ENCODE measurements around the gene NPAS3. TPM values are rescaled to one million over a fixed set of nuclear protein-coding genes. Genes with fewer than 3 reads are reported as not detected.

Gene NPAS3
- total RNA-seq, 4 donors from 2014 or later, result 1.9 to 10.6 (median 2.2) TPM

- WGBS, 2 donors (ENCODE audit: low coverage in 1 of 2), result no CpG with 5 or more reads among the region's 7 CpGs
- Histone ChIP-seq H3K4me1 (no peaks in the 10 kb centered on the region), H3K27me3 (no peaks in the 10 kb centered on the region), H3K4me3 (no peak overlapping the region), H3K9me3 (no peaks in the 10 kb centered on the region), H3K36me3 (no peaks in the 10 kb centered on the region), H3K27ac (no peak overlapping the region)
- ATAC-seq, result peak; percentile 43
- TF ChIP-seq CTCF (IDR thresholded peaks at IDR 0.05), result no peak
- TF ChIP-seq EP300 (IDR thresholded peaks at IDR 0.05), result no peak
- no peak for TF ChIP-seq POLR2AphosphoS5 (IDR thresholded peaks at IDR 0.05)
- no peak for TF ChIP-seq POLR2A (IDR thresholded peaks at IDR 0.05)
Measured at GRCh38 chr14:33676135-33676566, 737.5 kb downstream of the NPAS3 start.

- peaks cover 0 to 2% (median 0%) of the 10 kb centered on the region in 3 donors for H3K4me1 ChIP-seq
- H3K4me3 ChIP-seq, result no peak overlapping the region
- H3K9me3 ChIP-seq, result no peaks in the 10 kb centered on the region
- ATAC-seq, result no peak
- H3K27ac ChIP-seq, result no peak overlapping the region
- H3K27me3 ChIP-seq, result no peaks in the 10 kb centered on the region
- no peaks in the 10 kb centered on the region for H3K36me3 ChIP-seq
- WGBS, 2 donors (ENCODE audit: low coverage in 1 of 2), result 91% methylated on average over 5 of the region's 5 CpGs; no CpG with 5 or more reads in 1 of the 2 donors
- TF ChIP-seq EP300 (IDR thresholded peaks at IDR 0.05), result no peak
- TF ChIP-seq POLR2A (IDR thresholded peaks at IDR 0.05), result no peak
- TF ChIP-seq POLR2AphosphoS5 (IDR thresholded peaks at IDR 0.05), result no peak
- no peak for TF ChIP-seq CTCF (IDR thresholded peaks at IDR 0.05)
Measured at GRCh38 chr14:33676891-33677290, 738.2 kb downstream of the NPAS3 start.

- Histone ChIP-seq H3K4me3 (no peak overlapping the region), H3K36me3 (no peaks in the 10 kb centered on the region), H3K9me3 (no peaks in the 10 kb centered on the region), H3K27me3 (no peaks in the 10 kb centered on the region), H3K27ac (no peak overlapping the region), H3K4me1 (peaks cover 0 to 13% (median 7%) of the 10 kb centered on the region in 3 donors)
- 93 to 100% methylated on average over 5 of the region's 5 CpGs for WGBS, 2 donors (ENCODE audit: low coverage in 1 of 2)
- ATAC-seq, result no peak
- TF ChIP-seq POLR2A (IDR thresholded peaks at IDR 0.05), result no peak
Measured at GRCh38 chr14:33678005-33678404, 739.3 kb downstream of the NPAS3 start.

GRCh38 chr14:33679025-33679424 is 740.3 kb downstream of the NPAS3 start:
- Histone ChIP-seq H3K4me1 (peaks cover 0 to 15% (median 7%) of the 10 kb centered on the region in 3 donors), H3K4me3 (no peak overlapping the region), H3K27ac (no peak overlapping the region), H3K9me3 (no peaks in the 10 kb centered on the region), H3K36me3 (no peaks in the 10 kb centered on the region), H3K27me3 (no peaks in the 10 kb centered on the region)
- 86 to 88% methylated on average over 2 of the region's 2 CpGs for WGBS, 2 donors (ENCODE audit: low coverage in 1 of 2)
- no peak for TF ChIP-seq POLR2AphosphoS5 (IDR thresholded peaks at IDR 0.05)
- TF ChIP-seq CTCF (IDR thresholded peaks at IDR 0.05), result no peak
- TF ChIP-seq EP300 (IDR thresholded peaks at IDR 0.05), result no peak
- no peak for TF ChIP-seq POLR2A (IDR thresholded peaks at IDR 0.05)
- ATAC-seq, result no peak

GRCh38 chr14:33679461-33680225 is 741.0 kb downstream of the NPAS3 start:
- 52 to 67% methylated on average over 3 of the region's 3 CpGs for WGBS, 2 donors (ENCODE audit: low coverage in 1 of 2)
- Histone ChIP-seq H3K9me3 (no peaks in the 10 kb centered on the region), H3K36me3 (no peaks in the 10 kb centered on the region), H3K4me3 (no peak overlapping the region), H3K27ac (no peak overlapping the region), H3K4me1 (peaks cover 0 to 15% (median 7%) of the 10 kb centered on the region in 3 donors), H3K27me3 (no peaks in the 10 kb centered on the region)
- no peak for ATAC-seq
- TF ChIP-seq POLR2A (IDR thresholded peaks at IDR 0.05) (no peak), POLR2AphosphoS5 (IDR thresholded peaks at IDR 0.05) (no peak), CTCF (IDR thresholded peaks at IDR 0.05) (no peak), EP300 (IDR thresholded peaks at IDR 0.05) (no peak)
